Testis (tissue), 2 donors: ENCODE measurements around the gene VAMP1.

ENCODE experiments used
- CTCF ChIP-seq, 3 experiments: fragments of 450-650 bp in 2 of 3; fragments of 200-600 bp in 1 of 3; sonication (generic) in 1 of 3; IDR thresholded peaks; one replicate each; pipeline ENCODE4 v1.5.1; 2016 to 2019; ENCODE audit warnings: antibody characterized with exemption in 3 of 3, mild to moderate bottlenecking in 2 of 3, moderate library complexity in 1 of 3
- POLR2A ChIP-seq: fragments of 450-650 bp; IDR thresholded peaks from one replicate; pipeline ENCODE4 v1.6.1; 2017; ENCODE audit warnings: antibody characterized with exemption, mild to moderate bottlenecking, moderate library complexity

GRCh38 chr12:6443361-6443983, 27.0 kb downstream of the VAMP1 start:
- TF ChIP-seq POLR2A (no peak), CTCF (IDR thresholded peaks at IDR 0.05) (no peak)
